H1 (cell line): Measurements from ENCODE around the gene DHRS12. TPM values are rescaled to one million over a fixed set of nuclear protein-coding genes. Genes with fewer than 3 reads are reported as not detected.

Experiments used
- CTCF ChIA-PET: fragments of 300-600 bp; sonication (Branson Sonifier 250); formaldehyde crosslinking; loops from one replicate; lab custom pipeline; 2021; ENCODE audit not compliant: partially characterized antibody; lab: Charles Lee
- POLR2A ChIA-PET: fragments of 300-600 bp; sonication (Branson Sonifier 250); formaldehyde crosslinking; loops from one replicate; lab custom pipeline; 2021; ENCODE audit warnings: inconsistent platforms; ENCODE audit not compliant: partially characterized antibody; lab: Charles Lee
- DNase-seq, 2 experiments: peaks; one replicate each; pipeline versions ENCODE4 v3.0.0 to v3.0.0-alpha.2; 2010 to 2022; ENCODE audit warnings: low spot score in 2 of 2, low read depth in 1 of 2, mixed read lengths in 1 of 2
- FAIRE-seq: peaks from 2 replicates; lab custom pipeline; 2011; peaks lifted over from hg19 to GRCh38; lab: Jason Lieb, UNC
- H2AFZ ChIP-seq: 2 replicates; pipeline ENCODE4 v1.8.1; 2012; ENCODE audit warnings: low read length, inconsistent platforms
- H2AK5ac ChIP-seq: 2 replicates; pipeline ENCODE4 v1.6.1; 2013; ENCODE audit warnings: low read depth, low read length
- H2BK120ac ChIP-seq: replicated peaks from 2 replicates; pipeline ENCODE3; 2013; ENCODE audit warnings: low read depth, low read length, inconsistent platforms
- H2BK12ac ChIP-seq: 2 replicates; pipeline ENCODE4 v1.6.1; 2013; ENCODE audit warnings: low read depth, low read length
- H2BK15ac ChIP-seq: 2 replicates; pipeline ENCODE4 v1.6.1; 2013; ENCODE audit warnings: low read length
- H2BK20ac ChIP-seq: 2 replicates; pipeline ENCODE4 v1.6.1; 2013; ENCODE audit warnings: low read length
- H2BK5ac ChIP-seq: 2 replicates; pipeline ENCODE4 v1.6.1; 2013; ENCODE audit warnings: low read depth, low read length
- H3K14ac ChIP-seq: 2 replicates; pipeline ENCODE4 v1.6.1; 2013; ENCODE audit warnings: inconsistent platforms; ENCODE audit not compliant: insufficient read length
- H3K18ac ChIP-seq: 2 replicates; pipeline ENCODE4 v1.6.1; 2013; ENCODE audit warnings: low read length; ENCODE audit errors: extremely low read depth
- H3K23ac ChIP-seq: 2 replicates; pipeline ENCODE4 v1.6.1; 2013; ENCODE audit warnings: inconsistent platforms; ENCODE audit not compliant: insufficient read length
- H3K23me2 ChIP-seq: 2 replicates; pipeline ENCODE4 v1.6.1; 2013; ENCODE audit warnings: low read depth, low read length
- H3K27ac ChIP-seq: 2 replicates; pipeline ENCODE4 v1.6.1; 2011; ENCODE audit warnings: low read depth, low read length, inconsistent platforms
- H3K27me3 ChIP-seq, 4 experiments: replicated peaks in 1 of 4; 1 replicate in 1 of 4; 2 replicates in 3 of 4; pipeline versions ENCODE4 v1.6.1 to v1.8.1; 2011 to 2013; ENCODE audit warnings: low read length in 3 of 4, mild to moderate bottlenecking in 3 of 4, inconsistent platforms in 2 of 4, mixed read lengths in 2 of 4, moderate library complexity in 1 of 4; ENCODE audit not compliant: control insufficient read depth in 3 of 4, insufficient read depth in 3 of 4; ENCODE audit errors: extremely low read depth in 1 of 4
- H3K36me3 ChIP-seq, 4 experiments: 2 replicates each; pipeline versions ENCODE4 v1.6.1 to v1.8.1; 2011 to 2013; ENCODE audit warnings: mild to moderate bottlenecking in 4 of 4, low read length in 3 of 4, moderate library complexity in 2 of 4, control low read depth in 1 of 4, inconsistent platforms in 1 of 4; ENCODE audit not compliant: insufficient read depth in 4 of 4, control insufficient read depth in 2 of 4
- H3K4ac ChIP-seq: replicated peaks from 2 replicates; pipeline ENCODE3; 2013; ENCODE audit warnings: low read length, low read depth, mixed read lengths, inconsistent platforms; ENCODE audit not compliant: insufficient read length
- H3K4me1 ChIP-seq, 4 experiments: replicated peaks in 1 of 4; 1 replicate in 1 of 4; 2 replicates in 3 of 4; pipeline versions ENCODE4 v1.6.1 to v1.8.1; 2011 to 2013; ENCODE audit warnings: low read length in 3 of 4, inconsistent platforms in 2 of 4, mixed read lengths in 1 of 4; ENCODE audit not compliant: insufficient read depth in 4 of 4, control insufficient read depth in 3 of 4
- H3K4me2 ChIP-seq, 2 experiments: 2 replicates each; pipeline versions ENCODE4 v1.6.1 to v1.8.1; 2011 to 2013; ENCODE audit warnings: low read depth in 2 of 2, low read length in 2 of 2, control low read depth in 1 of 2, inconsistent platforms in 1 of 2, mild to moderate bottlenecking in 1 of 2; ENCODE audit not compliant: insufficient read depth in 1 of 2
- H3K4me3 ChIP-seq, 4 experiments: fragments of 200-600, 300-600 bp in 1 of 4; sonication (generic), shearing (Covaris generic), sonication (Bioruptor Twin) in 1 of 4; 2 replicates each; pipeline versions ENCODE4 v1.5.1 to v1.8.1; 2011 to 2016; ENCODE audit warnings: low read length in 4 of 4, low read depth in 3 of 4, control low read depth in 2 of 4, inconsistent platforms in 2 of 4, mild to moderate bottlenecking in 2 of 4, mixed read lengths in 1 of 4, moderate library complexity in 1 of 4; ENCODE audit not compliant: insufficient read depth in 2 of 4; ENCODE audit errors: extremely low read depth in 1 of 4
- H3K56ac ChIP-seq: replicated peaks from 2 replicates; pipeline ENCODE3; 2013; ENCODE audit warnings: low read depth, mild to moderate bottlenecking, mixed read lengths, low read length, inconsistent platforms; ENCODE audit not compliant: insufficient read length
- H3K79me1 ChIP-seq: 2 replicates; pipeline ENCODE4 v1.6.1; 2013; ENCODE audit warnings: low read depth, low read length, control low read depth
- H3K79me2 ChIP-seq, 2 experiments: 2 replicates each; pipeline versions ENCODE4 v1.6.1 to v1.8.1; 2012 to 2013; ENCODE audit warnings: low read length in 2 of 2, mild to moderate bottlenecking in 2 of 2, inconsistent platforms in 1 of 2; ENCODE audit not compliant: insufficient read depth in 2 of 2, control insufficient read depth in 1 of 2
- H3K9ac ChIP-seq, 4 experiments: replicated peaks in 1 of 4; 1 replicate in 1 of 4; 2 replicates in 3 of 4; pipeline versions ENCODE4 v1.6.1 to v1.8.1; 2011 to 2013; ENCODE audit warnings: low read depth in 3 of 4, low read length in 3 of 4, control low read depth in 2 of 4, mild to moderate bottlenecking in 2 of 4, moderate library complexity in 2 of 4, inconsistent platforms in 1 of 4; ENCODE audit errors: extremely low read depth in 1 of 4
- H3K9me3 ChIP-seq, 2 experiments: 2 replicates each; pipeline versions ENCODE4 v1.6.1 to v1.8.1; 2012 to 2013; ENCODE audit warnings: mild to moderate bottlenecking in 2 of 2, moderate library complexity in 2 of 2, control low read depth in 1 of 2, inconsistent platforms in 1 of 2, low read depth in 1 of 2, low read length in 1 of 2, mixed read lengths in 1 of 2; ENCODE audit not compliant: insufficient read depth in 2 of 2
- H4K20me1 ChIP-seq, 2 experiments: replicated peaks in 1 of 2; 2 replicates each; pipeline versions ENCODE3 to v1.8.1; 2011 to 2013; ENCODE audit warnings: inconsistent platforms in 2 of 2, low read length in 2 of 2, mild to moderate bottlenecking in 1 of 2; ENCODE audit not compliant: insufficient read depth in 2 of 2, control insufficient read depth in 1 of 2
- H4K5ac ChIP-seq: 2 replicates; pipeline ENCODE4 v1.6.1; 2013; ENCODE audit warnings: low read length, low read depth, mixed read lengths, inconsistent platforms; ENCODE audit not compliant: insufficient read length
- H4K8ac ChIP-seq: 2 replicates; pipeline ENCODE4 v1.8.0; 2013; ENCODE audit warnings: mild to moderate bottlenecking, moderate library complexity, low read length, inconsistent platforms; ENCODE audit not compliant: insufficient read depth; ENCODE audit errors: extremely low read depth
- H4K91ac ChIP-seq: replicated peaks from 2 replicates; pipeline ENCODE3; 2013; ENCODE audit warnings: low read length, mixed read lengths, inconsistent platforms; ENCODE audit not compliant: insufficient read length
- RAD21 ChIP-seq, 2 experiments: IDR thresholded peaks in 1 of 2; conservative IDR thresholded peaks in 1 of 2; 2 replicates each; pipeline ENCODE4 v1.6.1; 2011; ENCODE audit warnings: low read depth in 2 of 2, low read length in 2 of 2, improper control_type of control experiment in 1 of 2, inconsistent platforms in 1 of 2, mild to moderate bottlenecking in 1 of 2, moderate library complexity in 1 of 2
- SIX5 ChIP-seq: IDR thresholded peaks from 2 replicates; pipeline ENCODE4 v1.6.1; 2011; ENCODE audit warnings: mild to moderate bottlenecking, low read depth, low read length
- WGBS, 2 experiments: shearing (Covaris generic) in 1 of 2; methylation state at CpG; one replicate each; pipeline versions ENCODE4 v1.1.6 to v1.1.7; 2013 to 2015; ENCODE audit warnings: low lambda C conversion rate in 2 of 2, mixed read lengths in 2 of 2, inconsistent platforms in 1 of 2, low coverage in 1 of 2, missing lambda C conversion rate in 1 of 2; ENCODE audit not compliant: insufficient replicate concordance in 2 of 2, insufficient coverage in 1 of 2, insufficient read length in 1 of 2; ENCODE audit errors: extremely low coverage in 1 of 2, missing lambda C conversion rate in 1 of 2; 5-methylcytosine and 5-hydroxymethylcytosine counted together
- polyA plus RNA-seq, 7 experiments: library from polyadenylated mRNA; depleted of rRNA in 3 of 7; stranded (reverse) in 5 of 7; unstranded in 2 of 7; fragments of >200 nt in 5 of 7; fragments of 200-250 nt in 2 of 7; gene quantifications; 1 replicate in 5 of 7; 2 replicates in 1 of 7; 4 replicates in 1 of 7; pipeline versions ENCODE4 v1.2.1 to v1.2.3, GENCODE V29; 2011 to 2013; ENCODE audit warnings: missing spikeins in 2 of 7, mixed read lengths in 2 of 7
- total RNA-seq: library from RNA; stranded (reverse); fragmentation: NEBNext Ultra II Directional; extraction: Animal tissue kit (Norgen Biotek cat#: 25700); gene quantifications from 2 replicates; pipeline ENCODE4 v1.2.1, GENCODE V29; 2021

DHRS12 gene
- total and polyA plus RNA-seq, 2 of the 8 experiments (the other 6 are each of a cell fraction or from before 2014, with no cell fraction given): 8.7 TPM

DNA sequence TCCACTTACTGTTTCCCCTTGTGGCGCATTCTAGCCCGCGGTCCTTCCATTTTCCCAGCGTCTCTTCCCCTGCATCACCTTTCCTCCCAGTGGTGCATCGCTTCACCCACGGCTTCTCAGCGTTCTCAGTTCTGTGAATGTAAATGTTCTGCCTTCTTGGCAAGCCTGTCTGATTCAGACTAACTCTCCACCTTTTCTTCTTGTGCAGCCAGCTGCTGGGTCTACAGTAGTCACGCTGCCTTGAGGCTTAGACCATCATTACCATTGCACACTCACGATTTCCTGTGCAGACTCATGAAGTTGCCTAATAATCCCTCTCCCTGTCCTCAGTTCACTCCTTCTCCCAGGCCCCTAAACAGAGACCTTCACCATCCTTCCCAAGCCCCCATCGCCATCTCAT is 75.0 kb downstream of the DHRS12 start:
- Histone ChIP-seq H3K9ac (no peak overlapping the region), H3K14ac (no peak overlapping the region), H4K8ac (no peak overlapping the region), H4K20me1 (no peaks in the 10 kb centered on the region), H3K56ac (no peak overlapping the region), H2AK5ac (no peak overlapping the region), H3K9me3 (no peaks in the 10 kb centered on the region), H4K91ac (no peak overlapping the region), H3K23me2 (no peaks in the 10 kb centered on the region), H3K27ac (no peak overlapping the region), H3K36me3 (peaks cover 0 to 11% (median 6%) of the 10 kb centered on the region in 4 experiments; a peak in 4 of 8 replicates), H4K5ac (no peak overlapping the region), H2AFZ (no peak overlapping the region), H3K79me2 (no peaks in the 10 kb centered on the region), H3K4ac (no peak overlapping the region), H3K27me3 (no peaks in the 10 kb centered on the region), H2BK5ac (no peak overlapping the region; the same call in 1 of the 2 replicates), H2BK12ac (no peak overlapping the region), H3K18ac (no peak overlapping the region), H2BK20ac (no peak overlapping the region), H3K4me2 (no peak overlapping the region), H3K23ac (no peak overlapping the region), H3K4me1 (peaks cover 0 to 5% (median 2%) of the 10 kb centered on the region in 4 experiments; a peak in 1 of 7 replicates), H2BK120ac (no peak overlapping the region), H3K79me1 (no peaks in the 10 kb centered on the region; the same call in 1 of the 2 replicates), H3K4me3 (no peak overlapping the region), H2BK15ac (no peak overlapping the region)
- TF ChIP-seq SIX5: no peak
- TF ChIP-seq RAD21 (IDR thresholded peaks at IDR 0.05 in 1 of 2, conservative IDR thresholded peaks at IDR 0.05 in 1 of 2; ENCODE audit: low read depth in 2 of 2, low read length in 2 of 2): no peak
- CTCF ChIA-PET: interaction anchor here (1.2 to 1.6 kb wide), 2 partner anchors 14 to 68 kb away, joined by 3 read pairs; no protein-coding TSS in a partner anchor
- FAIRE-seq: no peak
- POLR2A ChIA-PET: interaction anchor here (1.1 to 1.4 kb wide), 3 partner anchors 10 to 276 kb away, joined by 3 to 4 read pairs (median 3); partner anchors contain the start of gene INTS6
- DNase-seq: no peak
- 94% methylated on average over 10 of the region's 10 CpGs; no CpG with 5 or more reads in 1 of the 2 experiments for WGBS, 2 experiments
